ENCODE results near the gene MARCHF4.
A peak's percentile ranks its signal among the peaks of the same experiment; 100 is the strongest.

Gene MARCHF4

DNA sequence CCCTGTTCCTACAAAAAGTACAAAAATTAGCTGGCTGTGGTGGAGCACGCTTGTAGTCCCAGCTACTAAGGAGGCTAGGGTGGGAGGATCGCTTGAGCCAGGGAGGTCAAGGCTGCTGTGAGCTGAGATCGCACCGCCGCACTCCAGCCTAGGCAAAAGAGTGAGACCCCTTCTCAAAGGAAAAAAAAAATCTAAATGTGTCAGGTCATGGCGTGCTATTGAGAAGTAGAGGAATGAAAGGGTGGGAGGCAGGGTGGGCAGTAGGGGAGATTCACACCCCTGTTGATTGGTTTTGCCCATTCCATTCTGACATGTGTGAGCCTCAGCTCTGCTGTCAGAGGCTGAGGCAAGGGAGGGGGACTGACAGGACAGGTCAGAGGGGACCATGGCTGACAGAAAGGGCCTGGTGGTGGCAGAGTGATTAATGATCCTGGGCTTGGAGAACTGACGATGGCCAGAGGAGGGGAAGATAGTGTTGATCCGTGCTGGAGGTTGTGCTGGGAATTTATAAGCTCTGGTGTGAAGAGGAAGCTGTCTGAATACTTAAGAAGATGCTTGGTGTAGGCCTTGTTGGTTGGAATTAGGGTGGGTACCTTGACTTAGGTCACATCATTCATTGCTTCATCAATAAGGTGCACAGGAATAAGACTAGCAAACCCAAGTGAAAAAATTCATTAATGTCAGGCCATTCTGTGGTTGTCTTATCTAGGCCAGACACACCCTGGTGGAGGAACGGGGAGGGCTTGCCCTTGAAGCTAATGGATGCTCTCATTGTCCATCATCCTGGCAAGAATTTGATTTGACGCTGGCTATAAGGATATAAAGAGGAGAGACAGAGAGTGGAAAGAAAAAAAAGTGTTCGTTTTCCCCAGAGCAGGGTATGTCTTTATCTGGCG, 20.9 kb upstream of the MARCHF4 start:
- Mint-ChIP-seq H3K27ac (no peak overlapping the region), H3K27me3 (ENCODE audit: low read depth, poor library complexity) (peaks cover 28% of the 10 kb centered on the region), H3K4me3 (no peak overlapping the region), H3K9me3 (no peaks in the 10 kb centered on the region), H3K4me1 (peaks cover 8% of the 10 kb centered on the region), H3K36me3 (ENCODE audit: low read depth) (no peaks in the 10 kb centered on the region)
- DNase-seq: peak; percentile 16
- TF ChIP-seq, protein P1, sequence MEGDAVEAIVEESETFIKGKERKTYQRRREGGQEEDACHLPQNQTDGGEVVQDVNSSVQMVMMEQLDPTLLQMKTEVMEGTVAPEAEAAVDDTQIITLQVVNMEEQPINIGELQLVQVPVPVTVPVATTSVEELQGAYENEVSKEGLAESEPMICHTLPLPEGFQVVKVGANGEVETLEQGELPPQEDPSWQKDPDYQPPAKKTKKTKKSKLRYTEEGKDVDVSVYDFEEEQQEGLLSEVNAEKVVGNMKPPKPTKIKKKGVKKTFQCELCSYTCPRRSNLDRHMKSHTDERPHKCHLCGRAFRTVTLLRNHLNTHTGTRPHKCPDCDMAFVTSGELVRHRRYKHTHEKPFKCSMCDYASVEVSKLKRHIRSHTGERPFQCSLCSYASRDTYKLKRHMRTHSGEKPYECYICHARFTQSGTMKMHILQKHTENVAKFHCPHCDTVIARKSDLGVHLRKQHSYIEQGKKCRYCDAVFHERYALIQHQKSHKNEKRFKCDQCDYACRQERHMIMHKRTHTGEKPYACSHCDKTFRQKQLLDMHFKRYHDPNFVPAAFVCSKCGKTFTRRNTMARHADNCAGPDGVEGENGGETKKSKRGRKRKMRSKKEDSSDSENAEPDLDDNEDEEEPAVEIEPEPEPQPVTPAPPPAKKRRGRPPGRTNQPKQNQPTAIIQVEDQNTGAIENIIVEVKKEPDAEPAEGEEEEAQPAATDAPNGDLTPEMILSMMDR (IDR thresholded peaks at IDR 0.05): no peak

DNA sequence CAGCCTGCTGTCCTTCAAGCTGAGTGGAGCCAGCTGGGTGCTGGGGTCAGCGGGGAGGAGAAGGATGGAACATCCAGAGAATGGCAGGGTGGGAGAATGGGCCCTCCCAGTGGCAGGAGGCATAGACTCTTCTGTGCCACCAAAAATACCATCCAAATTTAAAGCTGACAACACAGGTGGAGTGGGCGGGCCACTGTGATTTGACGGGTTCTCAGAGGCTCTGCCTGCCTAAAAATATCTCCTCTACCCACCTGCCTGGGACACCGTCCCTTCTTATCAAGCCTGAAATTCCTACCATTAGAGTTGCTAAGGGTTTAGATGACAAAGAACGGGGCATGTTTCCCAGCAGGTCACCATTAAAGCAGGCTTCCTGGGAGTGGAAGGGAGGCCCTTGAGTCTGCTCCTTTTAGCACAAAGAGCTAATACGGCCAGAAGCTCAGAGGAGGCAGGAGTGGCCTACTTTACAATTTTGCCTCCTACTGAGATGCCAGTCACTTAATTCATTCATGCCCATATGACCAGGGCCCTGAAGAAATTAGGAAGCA, 19.8 kb upstream of the MARCHF4 start:
- Mint-ChIP-seq H3K27ac (no peak overlapping the region), H3K4me1 (peaks cover 8% of the 10 kb centered on the region), H3K27me3 (ENCODE audit: low read depth, poor library complexity) (peaks cover 28% of the 10 kb centered on the region), H3K36me3 (ENCODE audit: low read depth) (no peaks in the 10 kb centered on the region), H3K4me3 (no peak overlapping the region), H3K9me3 (no peaks in the 10 kb centered on the region)
- no peak for DNase-seq
- TF ChIP-seq, protein P1 (IDR thresholded peaks at IDR 0.05): no peak

DNA sequence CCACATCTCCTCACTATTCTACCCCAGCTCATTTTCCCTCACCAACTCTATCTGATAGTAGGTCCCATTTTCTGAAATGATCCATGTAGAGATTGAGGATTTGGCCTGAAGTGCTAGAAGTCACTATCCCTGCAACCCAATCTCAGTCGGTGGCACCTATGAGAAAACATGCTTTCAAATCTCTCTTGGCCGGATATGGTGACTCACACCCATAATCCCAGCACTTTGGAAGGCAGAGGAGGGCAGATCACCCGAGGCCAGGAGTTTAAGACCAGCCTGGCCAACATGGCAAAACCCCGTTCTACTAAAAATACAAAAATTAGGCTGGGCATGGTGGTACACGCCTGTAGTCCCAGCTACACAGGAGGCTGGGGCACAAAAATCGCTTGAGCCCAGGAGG, 19.1 kb upstream of the MARCHF4 start:
- no peak overlapping the region for H3K27ac Mint-ChIP-seq
- H3K4me3 Mint-ChIP-seq: no peak overlapping the region
- H3K9me3 Mint-ChIP-seq: peaks cover 3% of the 10 kb centered on the region
- peaks cover 8% of the 10 kb centered on the region for H3K4me1 Mint-ChIP-seq
- no peaks in the 10 kb centered on the region for H3K36me3 Mint-ChIP-seq (ENCODE audit: low read depth)
- TF ChIP-seq, protein P1 (IDR thresholded peaks at IDR 0.05): no peak
- no peak for DNase-seq
- peaks cover 25% of the 10 kb centered on the region for H3K27me3 Mint-ChIP-seq (ENCODE audit: low read depth, poor library complexity)

DNA sequence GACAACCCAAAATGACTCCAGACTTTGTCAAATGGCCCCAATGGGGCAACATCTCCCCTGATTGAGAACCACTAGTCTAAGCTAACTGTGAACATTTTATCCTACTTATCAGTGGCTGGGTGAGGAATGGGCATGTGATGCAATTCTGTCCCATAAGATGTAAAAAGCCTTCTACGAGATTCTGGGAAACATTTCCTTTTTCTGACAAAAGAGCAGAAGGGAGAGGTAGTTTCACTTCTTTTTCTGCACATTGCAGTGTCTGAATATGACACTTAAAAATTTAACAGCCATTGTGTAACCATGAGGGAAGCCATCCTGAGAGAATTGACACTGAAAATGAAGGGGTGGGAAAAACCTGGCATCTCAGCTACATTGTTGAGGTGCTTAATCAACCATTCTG, 17.3 kb upstream of the MARCHF4 start:
- peaks cover 3% of the 10 kb centered on the region for H3K9me3 Mint-ChIP-seq
- H3K36me3 Mint-ChIP-seq (ENCODE audit: low read depth): no peaks in the 10 kb centered on the region
- TF ChIP-seq, protein P1 (IDR thresholded peaks at IDR 0.05): no peak
- peaks cover 20% of the 10 kb centered on the region for H3K27me3 Mint-ChIP-seq (ENCODE audit: low read depth, poor library complexity)
- peaks cover 8% of the 10 kb centered on the region for H3K4me1 Mint-ChIP-seq
- H3K27ac Mint-ChIP-seq: no peak overlapping the region
- no peak for DNase-seq
- H3K4me3 Mint-ChIP-seq: no peak overlapping the region

DNA sequence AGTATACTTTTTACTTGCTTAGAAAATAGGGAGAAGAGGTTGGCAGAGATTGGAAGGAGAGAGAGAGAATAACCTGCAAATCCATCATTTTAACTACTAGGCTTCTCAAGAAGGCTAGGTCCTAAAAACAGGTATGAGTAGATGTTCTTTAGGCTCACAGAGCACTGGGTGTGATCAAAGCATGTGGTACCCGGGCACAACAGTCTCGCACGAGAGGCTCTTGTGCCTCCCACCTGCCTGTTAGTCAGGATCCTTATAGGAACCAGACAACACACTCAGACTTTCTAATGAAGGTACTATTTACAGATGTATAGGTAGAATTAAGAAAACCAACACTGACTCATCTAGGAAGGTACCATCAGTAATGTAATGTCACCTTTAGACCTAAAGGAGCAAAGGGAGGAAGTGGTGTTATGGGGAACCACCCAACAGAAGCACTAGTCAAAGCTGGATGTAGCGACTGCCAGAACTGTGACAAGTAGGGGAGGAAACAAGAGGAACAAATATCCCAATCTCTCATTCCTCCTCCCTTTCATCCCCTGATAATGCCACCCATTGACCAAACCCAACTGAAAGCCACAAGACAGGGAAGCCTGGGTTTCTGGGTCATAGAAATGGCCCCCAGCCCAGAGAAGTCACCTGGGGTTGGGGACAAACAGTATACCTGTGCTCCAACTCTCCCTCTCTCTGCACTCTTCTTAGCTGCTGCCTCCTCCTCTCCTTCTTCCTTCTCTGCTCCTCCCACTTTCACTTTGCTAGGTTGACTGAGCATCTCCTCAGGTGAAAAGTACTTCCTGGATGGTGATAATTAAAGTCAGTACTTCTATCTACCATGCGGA, 16.0 kb upstream of the MARCHF4 start:
- Mint-ChIP-seq H3K36me3 (ENCODE audit: low read depth) (no peaks in the 10 kb centered on the region), H3K9me3 (peaks cover 3% of the 10 kb centered on the region), H3K27me3 (ENCODE audit: low read depth, poor library complexity) (peaks cover 12% of the 10 kb centered on the region), H3K4me1 (peaks cover 5% of the 10 kb centered on the region), H3K4me3 (no peak overlapping the region), H3K27ac (no peak overlapping the region)
- no peak for DNase-seq
- TF ChIP-seq, protein P1 (IDR thresholded peaks at IDR 0.05): no peak
